ENCODE results near the gene GNAQ.

Gene GNAQ

GRCh38 chr9:78047106-78047505 is 15.5 kb upstream of the GNAQ start:
- no peak for DNase-seq (ENCODE audit: low read depth)
- no peaks in the 10 kb centered on the region for H3K27me3 ChIP-seq (replicated peaks; ENCODE audit: control insufficient read depth, insufficient read depth, low read length)
- no peak overlapping the region for H3K9ac ChIP-seq (ENCODE audit: low read length)
- H3K4me3 ChIP-seq (ENCODE audit: low read length), result no peak overlapping the region
- H3K4me1 ChIP-seq (ENCODE audit: control insufficient read depth, insufficient read depth, low read length), result no peaks in the 10 kb centered on the region
- H3K9me3 ChIP-seq (ENCODE audit: control insufficient read depth, low read length), result no peaks in the 10 kb centered on the region
- no peaks in the 10 kb centered on the region for H3K36me3 ChIP-seq (ENCODE audit: control insufficient read depth, insufficient read depth, low read length, severe bottlenecking)

GRCh38 chr9:78046112-78046511 is 14.5 kb upstream of the GNAQ start:
- H3K4me1 ChIP-seq (ENCODE audit: control insufficient read depth, insufficient read depth, low read length), result no peaks in the 10 kb centered on the region
- no peaks in the 10 kb centered on the region for H3K36me3 ChIP-seq (ENCODE audit: control insufficient read depth, insufficient read depth, low read length, severe bottlenecking)
- H3K9ac ChIP-seq (ENCODE audit: low read length), result no peak overlapping the region
- H3K4me3 ChIP-seq (ENCODE audit: low read length), result no peak overlapping the region
- no peak for DNase-seq (ENCODE audit: low read depth)
- no peaks in the 10 kb centered on the region for H3K9me3 ChIP-seq (ENCODE audit: control insufficient read depth, low read length)
- H3K27me3 ChIP-seq (replicated peaks; ENCODE audit: control insufficient read depth, insufficient read depth, low read length), result no peaks in the 10 kb centered on the region

- no peak for DNase-seq (ENCODE audit: low read depth)
- Histone ChIP-seq H3K36me3 (ENCODE audit: control insufficient read depth, insufficient read depth, low read length, severe bottlenecking) (no peaks in the 10 kb centered on the region), H3K9ac (ENCODE audit: low read length) (no peak overlapping the region), H3K4me3 (ENCODE audit: low read length) (no peak overlapping the region), H3K27me3 (replicated peaks; ENCODE audit: control insufficient read depth, insufficient read depth, low read length) (no peaks in the 10 kb centered on the region), H3K4me1 (ENCODE audit: control insufficient read depth, insufficient read depth, low read length) (no peaks in the 10 kb centered on the region), H3K9me3 (ENCODE audit: control insufficient read depth, low read length) (no peaks in the 10 kb centered on the region)
Measured at GRCh38 chr9:78044886-78045285, 13.3 kb upstream of the GNAQ start.

GRCh38 chr9:78044189-78044588 is 12.6 kb upstream of the GNAQ start:
- Histone ChIP-seq H3K27me3 (replicated peaks; ENCODE audit: control insufficient read depth, insufficient read depth, low read length) (no peaks in the 10 kb centered on the region), H3K9me3 (ENCODE audit: control insufficient read depth, low read length) (no peaks in the 10 kb centered on the region), H3K9ac (ENCODE audit: low read length) (no peak overlapping the region), H3K4me1 (ENCODE audit: control insufficient read depth, insufficient read depth, low read length) (no peaks in the 10 kb centered on the region), H3K36me3 (ENCODE audit: control insufficient read depth, insufficient read depth, low read length, severe bottlenecking) (no peaks in the 10 kb centered on the region), H3K4me3 (ENCODE audit: low read length) (no peak overlapping the region)
- DNase-seq (ENCODE audit: low read depth), result no peak

- no peaks in the 10 kb centered on the region for H3K4me1 ChIP-seq (ENCODE audit: control insufficient read depth, insufficient read depth, low read length)
Measured at GRCh38 chr9:78041971-78042370, 10.4 kb upstream of the GNAQ start.

GRCh38 chr9:78040726-78041125 is 9.1 kb upstream of the GNAQ start:
- H3K4me3 ChIP-seq (ENCODE audit: low read length), result no peak overlapping the region
- no peak overlapping the region for H3K9ac ChIP-seq (ENCODE audit: low read length)
- no peaks in the 10 kb centered on the region for H3K27me3 ChIP-seq (replicated peaks; ENCODE audit: control insufficient read depth, insufficient read depth, low read length)
- H3K36me3 ChIP-seq (ENCODE audit: control insufficient read depth, insufficient read depth, low read length, severe bottlenecking), result no peaks in the 10 kb centered on the region
- H3K9me3 ChIP-seq (ENCODE audit: control insufficient read depth, low read length), result no peaks in the 10 kb centered on the region
- DNase-seq (ENCODE audit: low read depth), result no peak
- no peaks in the 10 kb centered on the region for H3K4me1 ChIP-seq (ENCODE audit: control insufficient read depth, insufficient read depth, low read length)

More at GRCh38 chr9:78041971-78042370, 10.4 kb upstream of the GNAQ start:
- no peaks in the 10 kb centered on the region for H3K36me3 ChIP-seq (ENCODE audit: control insufficient read depth, insufficient read depth, low read length, severe bottlenecking)
- H3K4me3 ChIP-seq (ENCODE audit: low read length), result no peak overlapping the region
- DNase-seq (ENCODE audit: low read depth), result no peak
- no peak overlapping the region for H3K9ac ChIP-seq (ENCODE audit: low read length)
- H3K27me3 ChIP-seq (replicated peaks; ENCODE audit: control insufficient read depth, insufficient read depth, low read length), result no peaks in the 10 kb centered on the region
- no peaks in the 10 kb centered on the region for H3K9me3 ChIP-seq (ENCODE audit: control insufficient read depth, low read length)

GRCh38 chr9:78038620-78039300 is 7.1 kb upstream of the GNAQ start:
- DNase-seq (ENCODE audit: low read depth), result no peak
- Histone ChIP-seq H3K27me3 (replicated peaks; ENCODE audit: control insufficient read depth, insufficient read depth, low read length) (no peaks in the 10 kb centered on the region), H3K4me3 (ENCODE audit: low read length) (no peak overlapping the region), H3K36me3 (ENCODE audit: control insufficient read depth, insufficient read depth, low read length, severe bottlenecking) (no peaks in the 10 kb centered on the region), H3K9me3 (ENCODE audit: control insufficient read depth, low read length) (no peaks in the 10 kb centered on the region), H3K4me1 (ENCODE audit: control insufficient read depth, insufficient read depth, low read length) (no peaks in the 10 kb centered on the region), H3K9ac (ENCODE audit: low read length) (no peak overlapping the region)

- peak; percentile 94 for DNase-seq (ENCODE audit: low read depth)
- no peak overlapping the region for H3K4me3 ChIP-seq (ENCODE audit: low read length)
- H3K9me3 ChIP-seq (ENCODE audit: control insufficient read depth, low read length), result no peaks in the 10 kb centered on the region
- no peak overlapping the region for H3K9ac ChIP-seq (ENCODE audit: low read length)
- H3K36me3 ChIP-seq (ENCODE audit: control insufficient read depth, insufficient read depth, low read length, severe bottlenecking), result no peaks in the 10 kb centered on the region
- H3K4me1 ChIP-seq (ENCODE audit: control insufficient read depth, insufficient read depth, low read length), result peaks cover 8% of the 10 kb centered on the region
- no peaks in the 10 kb centered on the region for H3K27me3 ChIP-seq (replicated peaks; ENCODE audit: control insufficient read depth, insufficient read depth, low read length)
Measured at GRCh38 chr9:78035383-78035993, 3.9 kb upstream of the GNAQ start.

- Histone ChIP-seq H3K9me3 (ENCODE audit: control insufficient read depth, low read length) (no peaks in the 10 kb centered on the region), H3K27me3 (replicated peaks; ENCODE audit: control insufficient read depth, insufficient read depth, low read length) (no peaks in the 10 kb centered on the region)
Measured at GRCh38 chr9:78033870-78034269, 2.3 kb upstream of the GNAQ start.

GRCh38 chr9:78032730-78033457 is 1.3 kb upstream of the GNAQ start:
- Histone ChIP-seq H3K4me3 (ENCODE audit: low read length) (peak overlapping the region; percentile 92), H3K4me1 (ENCODE audit: control insufficient read depth, insufficient read depth, low read length) (peaks cover 26% of the 10 kb centered on the region), H3K36me3 (ENCODE audit: control insufficient read depth, insufficient read depth, low read length, severe bottlenecking) (no peaks in the 10 kb centered on the region), H3K9ac (ENCODE audit: low read length) (peak overlapping the region; percentile 96), H3K9me3 (ENCODE audit: control insufficient read depth, low read length) (no peaks in the 10 kb centered on the region), H3K27me3 (replicated peaks; ENCODE audit: control insufficient read depth, insufficient read depth, low read length) (no peaks in the 10 kb centered on the region)
- no peak for DNase-seq (ENCODE audit: low read depth)

More at GRCh38 chr9:78033870-78034269, 2.3 kb upstream of the GNAQ start:
- Histone ChIP-seq H3K4me3 (ENCODE audit: low read length) (no peak overlapping the region), H3K4me1 (ENCODE audit: control insufficient read depth, insufficient read depth, low read length) (peaks cover 19% of the 10 kb centered on the region), H3K9ac (ENCODE audit: low read length) (no peak overlapping the region), H3K36me3 (ENCODE audit: control insufficient read depth, insufficient read depth, low read length, severe bottlenecking) (no peaks in the 10 kb centered on the region)
- no peak for DNase-seq (ENCODE audit: low read depth)

- Histone ChIP-seq H3K4me3 (ENCODE audit: low read length) (peak overlapping the region; percentile 92), H3K36me3 (ENCODE audit: control insufficient read depth, insufficient read depth, low read length, severe bottlenecking) (no peaks in the 10 kb centered on the region), H3K9me3 (ENCODE audit: control insufficient read depth, low read length) (no peaks in the 10 kb centered on the region), H3K27me3 (replicated peaks; ENCODE audit: control insufficient read depth, insufficient read depth, low read length) (no peaks in the 10 kb centered on the region), H3K9ac (ENCODE audit: low read length) (peak overlapping the region; percentile 96), H3K4me1 (ENCODE audit: control insufficient read depth, insufficient read depth, low read length) (peaks cover 32% of the 10 kb centered on the region)
- peak; percentile 96 for DNase-seq (ENCODE audit: low read depth)
Measured at GRCh38 chr9:78031893-78032729, 500 bp upstream of the GNAQ start.
